Activated gamma-delta T cell treated with Interleukin-2 at 50 U/mL for 16 hours (primary cell): ENCODE data around the gene AUTS2.

Source experiments
- DNase-seq: peaks from one replicate; pipeline ENCODE4 v3.0.0-alpha.2; 2020

AUTS2 gene

GRCh38 chr7:69738396-69738951 is 140.2 kb downstream of the AUTS2 start:
- DNase-seq, result no peak

GRCh38 chr7:69739190-69739589 is 140.9 kb downstream of the AUTS2 start:
- DNase-seq, result no peak

GRCh38 chr7:69739931-69740431 is 141.7 kb downstream of the AUTS2 start:
- no peak for DNase-seq

- DNase-seq, result no peak
Measured at GRCh38 chr7:69742237-69742636, 144.0 kb downstream of the AUTS2 start.

GRCh38 chr7:69743436-69743835 is 145.2 kb downstream of the AUTS2 start:
- no peak for DNase-seq

GRCh38 chr7:69744026-69744425 is 145.8 kb downstream of the AUTS2 start:
- no peak for DNase-seq

- DNase-seq, result no peak
Measured at GRCh38 chr7:69746383-69746782, 148.1 kb downstream of the AUTS2 start.

GRCh38 chr7:69747144-69747543 is 148.9 kb downstream of the AUTS2 start:
- DNase-seq, result no peak

- no peak for DNase-seq
Measured at GRCh38 chr7:69748530-69748929, 150.3 kb downstream of the AUTS2 start.

GRCh38 chr7:69749372-69749979 is 151.2 kb downstream of the AUTS2 start:
- DNase-seq, result no peak

- no peak for DNase-seq
Measured at GRCh38 chr7:69749994-69750393, 151.7 kb downstream of the AUTS2 start.

GRCh38 chr7:69751026-69751425 is 152.8 kb downstream of the AUTS2 start:
- DNase-seq, result no peak

- no peak for DNase-seq
Measured at GRCh38 chr7:69753981-69754380, 155.7 kb downstream of the AUTS2 start.

GRCh38 chr7:69754476-69754875 is 156.2 kb downstream of the AUTS2 start:
- DNase-seq, result no peak

- no peak for DNase-seq
Measured at GRCh38 chr7:69756235-69756634, 158.0 kb downstream of the AUTS2 start.

- no peak for DNase-seq
Measured at GRCh38 chr7:69757528-69757927, 159.3 kb downstream of the AUTS2 start.

GRCh38 chr7:69757981-69758430 is 159.7 kb downstream of the AUTS2 start:
- no peak for DNase-seq

- DNase-seq, result no peak
Measured at GRCh38 chr7:69759373-69759772, 161.1 kb downstream of the AUTS2 start.

- no peak for DNase-seq
Measured at GRCh38 chr7:69761290-69761922, 163.1 kb downstream of the AUTS2 start.

GRCh38 chr7:69762821-69763352 is 164.6 kb downstream of the AUTS2 start:
- no peak for DNase-seq

- DNase-seq, result no peak
Measured at GRCh38 chr7:69763513-69763912, 165.2 kb downstream of the AUTS2 start.

GRCh38 chr7:69764147-69764546 is 165.9 kb downstream of the AUTS2 start:
- DNase-seq, result no peak

GRCh38 chr7:69764681-69765080 is 166.4 kb downstream of the AUTS2 start:
- no peak for DNase-seq

- DNase-seq, result no peak
Measured at GRCh38 chr7:69765879-69766278, 167.6 kb downstream of the AUTS2 start.
